Endometrium (tissue), 2 donors: Measurements from ENCODE around the gene UBE2E2.

Experiments used
- FAIRE-seq: peaks from 2 replicates; lab custom pipeline; 2012; peaks lifted over from hg19 to GRCh38; lab: Jason Lieb, UNC
- donor health status: control.
- donor health status: control.

Gene UBE2E2

DNA sequence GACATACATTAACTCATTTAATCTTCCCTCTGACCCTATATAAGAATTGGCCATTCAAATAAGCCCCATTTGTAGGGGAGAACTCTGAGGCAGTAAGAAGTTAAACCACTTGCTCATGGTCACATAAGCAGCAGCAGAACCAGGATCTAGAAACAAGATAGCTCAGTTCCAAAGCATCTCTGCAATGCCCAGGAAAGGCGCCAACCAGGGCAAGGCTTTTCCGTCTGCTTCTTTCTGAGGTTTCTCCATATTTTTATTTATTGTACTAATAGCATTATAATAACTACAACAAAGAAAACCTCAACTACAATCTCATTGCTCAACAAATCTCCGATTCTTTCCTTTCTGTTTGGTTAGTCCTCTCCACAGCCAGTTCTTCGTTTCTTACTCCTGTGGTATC, 4.3 kb upstream of the UBE2E2 start:
- no peak for FAIRE-seq

DNA sequence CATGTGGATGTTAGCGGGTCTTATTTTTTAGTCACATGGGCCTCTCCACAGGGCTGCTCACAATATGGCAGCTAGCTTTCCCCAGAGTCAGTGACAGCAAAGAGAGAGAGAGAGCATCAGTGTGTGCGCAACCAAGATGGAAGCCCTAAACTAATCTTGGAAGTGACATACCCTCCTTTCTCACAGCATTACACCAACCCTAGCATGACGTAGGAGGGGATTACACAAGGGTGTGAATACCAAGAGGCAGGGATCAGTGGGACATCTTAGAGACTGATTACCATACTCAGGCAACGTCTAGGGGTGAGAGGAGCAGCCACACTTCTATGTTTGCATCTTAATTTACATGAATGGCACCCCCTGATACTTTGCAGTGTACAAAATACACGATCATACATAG, 3.5 kb upstream of the UBE2E2 start:
- FAIRE-seq = no peak

DNA sequence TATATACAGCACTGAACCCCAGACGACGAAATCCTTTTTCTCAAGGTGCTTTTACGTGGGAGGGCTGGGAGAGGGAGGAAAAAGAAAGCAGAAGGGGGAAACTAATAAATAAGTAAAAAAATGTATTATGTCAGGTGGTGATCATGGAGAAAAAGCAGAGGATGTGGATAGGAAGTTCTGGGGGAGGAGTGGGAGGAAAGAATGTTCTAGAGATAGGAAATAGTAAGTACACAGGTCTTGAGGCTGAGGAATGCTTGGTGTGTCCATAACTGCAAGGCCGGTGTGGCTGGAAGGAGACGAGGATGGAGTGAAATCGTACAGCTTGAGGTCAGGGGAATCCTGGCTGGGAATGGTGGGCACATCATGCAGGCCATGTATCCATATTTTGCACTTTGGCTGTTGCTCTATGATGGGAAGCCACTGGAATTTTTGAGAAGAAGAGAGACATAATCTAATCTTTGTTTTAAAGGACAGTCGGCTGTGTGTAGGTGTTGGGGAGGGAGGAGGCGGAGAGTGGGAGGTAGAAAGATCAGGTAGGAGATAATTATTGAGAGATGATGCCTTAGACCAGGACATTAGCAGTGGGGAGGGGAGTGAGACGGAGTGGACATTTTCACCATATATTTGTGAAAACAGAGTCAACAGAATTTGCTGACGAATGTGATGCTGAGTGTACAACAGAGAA, 1.8 kb upstream of the UBE2E2 start:
- FAIRE-seq = no peak

- FAIRE-seq = no peak
Measured at GRCh38 chr3:23202203-23202920, 765 bp upstream of the UBE2E2 start.

DNA sequence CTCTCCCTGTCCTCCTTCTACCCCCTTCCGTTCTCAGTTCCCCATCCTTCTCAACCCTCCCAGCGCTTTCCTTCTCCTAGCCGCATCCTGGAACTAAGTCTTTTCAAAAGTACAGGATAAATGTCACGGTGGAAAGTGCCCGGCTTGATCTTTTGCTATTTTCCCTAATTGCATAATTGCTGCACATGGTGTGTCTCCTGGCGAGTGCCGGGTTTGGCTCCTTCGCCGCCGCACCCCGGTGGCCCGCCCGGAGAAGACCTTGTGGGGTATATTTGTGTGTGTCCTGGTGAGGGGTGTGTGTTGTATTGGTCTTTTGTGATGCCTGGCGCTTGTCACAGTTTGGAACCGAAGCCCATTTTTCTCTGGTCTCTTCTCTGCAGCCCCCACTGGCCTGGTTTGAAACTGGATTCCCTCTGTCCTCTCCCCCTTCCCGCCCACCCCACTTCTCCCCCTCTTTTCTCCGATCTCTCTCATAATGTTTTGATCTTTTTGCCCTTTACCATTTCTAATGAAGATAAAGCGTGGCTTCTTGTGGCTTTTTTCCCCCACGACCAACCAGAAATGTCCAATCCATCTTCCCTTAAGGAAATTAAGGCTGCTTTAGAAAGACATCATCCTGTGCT, 692 bp downstream of the UBE2E2 start:
- no peak for FAIRE-seq

DNA sequence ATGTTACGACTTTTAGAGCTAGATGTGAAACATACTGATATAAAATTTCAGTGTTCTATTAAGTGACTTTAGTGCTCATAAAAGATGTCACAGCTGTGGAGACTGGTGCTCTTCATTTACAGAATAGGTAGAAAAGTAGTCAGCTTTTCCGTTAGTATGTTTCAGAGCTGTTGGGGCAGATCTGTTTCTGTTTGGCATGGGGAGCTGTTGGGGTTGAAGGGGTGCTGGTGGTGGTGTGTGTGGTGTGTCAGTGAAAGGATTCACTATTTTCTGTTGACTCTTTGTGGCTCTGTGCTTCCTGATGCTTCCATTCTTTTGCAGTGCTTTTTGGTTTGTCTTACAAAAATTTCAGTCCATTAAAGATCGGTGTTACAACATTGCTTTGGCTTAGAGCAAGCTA, 3.2 kb downstream of the UBE2E2 start:
- FAIRE-seq = no peak

- FAIRE-seq = no peak
Measured at GRCh38 chr3:23209103-23209502, 6.0 kb downstream of the UBE2E2 start.

DNA sequence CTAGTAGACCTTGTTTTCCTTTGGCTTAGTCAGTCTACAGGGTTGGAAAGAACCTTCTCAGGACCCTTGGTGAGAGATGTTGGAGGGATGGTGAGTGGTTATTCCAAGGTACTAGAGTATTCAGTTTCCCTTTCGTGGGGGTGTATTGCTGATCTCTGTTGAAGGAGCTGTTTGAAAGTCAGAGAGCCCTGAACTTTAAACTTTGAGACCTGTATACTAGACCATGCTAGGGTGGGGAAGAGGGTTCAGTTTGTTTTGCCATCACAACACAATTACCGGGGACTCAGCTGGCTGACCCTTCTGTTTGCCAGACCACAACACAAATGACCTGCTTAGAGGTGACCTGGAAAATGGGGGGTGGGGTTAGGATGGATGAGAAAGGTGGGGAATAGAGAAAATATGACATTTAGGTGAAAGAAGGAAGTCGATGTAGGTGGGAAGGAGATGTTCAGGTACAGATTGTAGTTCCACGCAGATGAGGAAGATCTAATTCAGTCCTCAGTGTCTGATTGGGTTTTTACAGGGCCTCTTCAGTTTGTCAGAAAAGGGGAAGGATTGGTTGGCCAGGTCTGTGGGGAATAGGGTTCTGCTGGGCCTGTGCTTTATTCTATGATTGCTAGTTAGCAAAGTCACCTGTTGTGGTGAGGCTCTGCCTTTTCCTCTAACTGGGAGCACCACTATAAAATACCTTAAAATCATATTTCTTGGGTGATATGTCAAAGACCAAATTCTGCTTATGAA, 6.8 kb downstream of the UBE2E2 start:
- no peak for FAIRE-seq

DNA sequence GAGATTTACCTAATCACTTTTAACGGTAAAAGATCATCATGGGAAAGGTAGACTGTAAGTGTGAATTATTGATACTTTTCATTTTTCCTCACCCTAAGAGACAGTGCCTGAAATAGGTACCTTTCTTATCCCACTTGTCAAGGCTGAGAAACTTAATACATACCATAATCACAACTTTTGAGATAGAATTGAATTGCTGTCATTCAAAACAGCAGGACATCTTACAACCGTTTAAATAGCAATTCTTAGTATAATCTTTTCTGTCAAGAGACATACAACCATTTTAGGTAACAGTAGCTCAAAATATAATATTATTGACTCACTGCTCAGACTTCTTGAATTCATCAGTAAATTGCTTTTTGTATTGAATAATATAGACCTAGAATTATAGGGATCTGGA, 10.7 kb downstream of the UBE2E2 start:
- no peak for FAIRE-seq

DNA sequence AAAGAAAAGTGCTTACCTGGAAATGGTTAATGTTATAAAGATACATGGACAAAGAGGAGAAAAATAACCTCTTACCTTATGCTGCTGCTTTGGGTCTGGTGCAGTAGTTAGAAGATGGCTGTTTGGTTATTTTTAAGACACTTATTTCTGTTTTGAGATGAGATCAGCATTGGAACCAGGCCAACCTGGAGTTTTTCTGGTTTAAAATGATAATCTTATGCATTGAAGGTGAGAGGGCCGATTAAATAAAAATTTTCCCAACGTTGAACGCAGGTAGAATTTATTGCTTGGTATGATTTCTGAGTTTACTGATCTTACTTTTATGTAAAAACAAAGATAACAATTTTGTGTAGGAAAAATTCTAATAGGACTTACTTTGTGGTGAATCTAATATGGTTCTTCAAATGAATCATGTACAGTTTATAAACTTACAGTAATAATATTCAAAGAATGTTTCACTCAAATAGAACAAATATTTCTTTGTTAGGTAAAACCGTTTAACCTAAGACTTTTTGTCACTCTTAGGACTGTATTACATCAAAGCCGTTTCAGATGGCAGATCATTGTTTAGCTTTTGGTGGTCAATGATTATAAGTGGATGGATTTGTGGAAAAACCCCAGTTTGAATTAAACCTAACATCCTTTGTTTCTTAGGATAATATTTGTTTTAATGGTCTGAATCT, 14.9 kb downstream of the UBE2E2 start:
- FAIRE-seq = no peak

DNA sequence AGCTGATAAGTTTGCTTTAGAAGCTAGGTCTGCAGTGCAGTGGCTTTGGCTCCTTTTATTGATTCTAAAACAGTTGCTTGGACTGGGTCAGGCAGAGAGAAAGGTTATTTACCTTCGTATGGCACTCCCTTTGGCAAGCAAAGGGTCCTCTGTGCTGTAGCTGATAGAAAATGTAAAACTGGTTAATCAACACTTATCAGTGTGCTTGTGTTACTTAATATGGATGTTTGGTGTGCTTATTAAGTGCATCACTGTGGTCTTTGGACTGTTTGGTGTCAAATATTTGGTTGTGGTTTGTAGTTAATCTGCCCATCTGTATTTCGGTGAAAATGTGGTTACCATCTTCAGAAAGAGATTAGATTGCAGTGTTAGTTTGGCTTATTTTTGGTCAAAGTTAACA, 16.0 kb downstream of the UBE2E2 start:
- FAIRE-seq = no peak

DNA sequence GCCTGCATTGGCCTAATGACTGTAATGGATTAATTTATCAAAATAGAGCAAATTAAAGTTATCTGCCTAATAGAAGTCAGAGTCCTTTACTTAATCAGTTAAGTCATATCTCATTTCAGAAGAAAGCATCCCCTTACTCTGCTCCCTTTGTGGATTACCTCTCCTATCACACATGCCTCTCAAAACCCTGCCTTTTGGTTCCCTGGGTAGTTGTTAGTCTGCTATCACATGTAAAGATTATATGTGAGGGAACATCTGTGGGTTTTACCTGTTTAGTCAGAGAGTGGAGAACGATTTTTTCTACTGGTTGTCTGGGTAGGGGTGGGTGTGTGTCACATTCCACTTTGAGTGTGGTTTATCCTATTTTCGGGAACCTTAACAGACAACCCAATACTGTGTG, 16.4 kb downstream of the UBE2E2 start:
- FAIRE-seq = no peak

DNA sequence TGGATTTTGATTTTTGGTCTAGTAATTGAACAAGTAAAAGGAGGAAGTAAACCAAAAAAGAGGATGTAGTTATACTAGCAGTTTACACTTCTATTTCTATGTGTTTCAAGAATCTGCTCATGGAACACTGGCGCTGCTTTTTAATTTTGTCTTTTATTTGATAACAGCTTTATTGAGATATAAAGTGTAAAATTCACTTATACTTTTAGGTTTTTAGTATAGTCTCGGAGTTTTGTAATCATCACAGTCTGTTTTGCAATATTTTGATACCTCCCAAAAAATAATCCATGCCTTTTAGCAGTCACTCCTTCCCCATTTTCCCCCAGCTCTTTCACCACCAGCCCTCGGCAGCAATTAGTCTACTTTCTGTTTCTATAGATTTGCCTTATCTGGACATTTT, 18.0 kb downstream of the UBE2E2 start:
- FAIRE-seq = no peak

DNA sequence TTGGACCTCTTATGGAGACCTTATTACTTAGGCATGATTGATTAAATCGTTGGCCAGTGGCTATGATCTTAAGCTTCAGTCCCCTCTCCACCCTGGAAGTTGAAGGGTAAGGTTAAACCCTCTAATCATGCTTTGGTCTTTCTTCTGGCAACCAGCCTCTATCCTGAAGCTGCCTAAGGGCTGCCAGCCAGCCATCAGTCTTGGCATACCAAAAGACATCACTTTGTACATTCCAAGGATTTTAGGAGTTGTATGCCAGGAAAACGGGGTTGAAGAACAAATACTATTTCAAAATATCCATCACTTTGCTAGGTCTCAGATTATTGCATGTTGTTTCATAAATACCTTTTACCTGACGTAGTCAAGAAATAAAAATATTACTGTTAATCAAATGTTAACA, 28.9 kb downstream of the UBE2E2 start:
- FAIRE-seq = no peak

GRCh38 chr3:23232854-23233253, 29.7 kb downstream of the UBE2E2 start:
- FAIRE-seq = no peak

GRCh38 chr3:23235264-23235663, 32.1 kb downstream of the UBE2E2 start:
- FAIRE-seq = no peak

DNA sequence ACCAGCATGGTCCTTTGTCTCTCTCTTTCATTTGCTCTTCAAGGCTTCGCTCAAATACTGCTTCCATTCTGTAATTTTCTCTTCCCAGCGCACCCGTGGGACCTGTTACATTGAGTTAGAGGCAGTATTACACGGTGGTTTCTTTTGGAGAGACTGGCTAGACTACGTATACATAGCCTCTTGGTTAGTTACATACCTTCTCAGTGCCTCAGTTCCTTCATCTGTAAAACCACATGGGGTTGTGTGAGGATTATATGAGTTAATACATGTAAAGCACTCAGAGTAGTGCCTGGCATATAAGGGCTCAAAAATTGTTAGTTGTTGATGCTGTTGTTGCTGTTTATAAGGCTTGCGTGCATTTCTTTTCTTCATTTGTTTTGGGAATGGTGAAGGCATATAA, 33.8 kb downstream of the UBE2E2 start:
- FAIRE-seq = no peak

- no peak for FAIRE-seq
Measured at GRCh38 chr3:23238156-23238555, 35.0 kb downstream of the UBE2E2 start.

DNA sequence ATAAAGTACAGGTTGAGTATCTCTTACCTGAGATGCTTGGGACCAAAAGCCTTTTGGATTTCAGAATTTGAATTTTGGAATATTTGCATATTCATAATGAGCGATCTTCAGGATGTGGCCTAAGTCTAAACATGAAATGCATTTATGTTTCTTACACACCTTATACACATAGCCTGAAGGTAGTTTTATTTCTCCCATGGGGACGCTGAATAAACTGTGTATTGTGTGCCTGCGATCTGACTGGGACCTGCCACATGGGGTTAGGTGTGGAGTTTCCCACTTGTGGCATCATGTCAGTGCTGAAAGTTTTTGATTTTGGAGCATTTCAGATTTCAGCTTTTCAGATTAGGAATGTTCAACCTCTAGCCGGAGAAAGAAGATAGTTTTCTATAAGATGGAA, 35.5 kb downstream of the UBE2E2 start:
- FAIRE-seq = no peak

DNA sequence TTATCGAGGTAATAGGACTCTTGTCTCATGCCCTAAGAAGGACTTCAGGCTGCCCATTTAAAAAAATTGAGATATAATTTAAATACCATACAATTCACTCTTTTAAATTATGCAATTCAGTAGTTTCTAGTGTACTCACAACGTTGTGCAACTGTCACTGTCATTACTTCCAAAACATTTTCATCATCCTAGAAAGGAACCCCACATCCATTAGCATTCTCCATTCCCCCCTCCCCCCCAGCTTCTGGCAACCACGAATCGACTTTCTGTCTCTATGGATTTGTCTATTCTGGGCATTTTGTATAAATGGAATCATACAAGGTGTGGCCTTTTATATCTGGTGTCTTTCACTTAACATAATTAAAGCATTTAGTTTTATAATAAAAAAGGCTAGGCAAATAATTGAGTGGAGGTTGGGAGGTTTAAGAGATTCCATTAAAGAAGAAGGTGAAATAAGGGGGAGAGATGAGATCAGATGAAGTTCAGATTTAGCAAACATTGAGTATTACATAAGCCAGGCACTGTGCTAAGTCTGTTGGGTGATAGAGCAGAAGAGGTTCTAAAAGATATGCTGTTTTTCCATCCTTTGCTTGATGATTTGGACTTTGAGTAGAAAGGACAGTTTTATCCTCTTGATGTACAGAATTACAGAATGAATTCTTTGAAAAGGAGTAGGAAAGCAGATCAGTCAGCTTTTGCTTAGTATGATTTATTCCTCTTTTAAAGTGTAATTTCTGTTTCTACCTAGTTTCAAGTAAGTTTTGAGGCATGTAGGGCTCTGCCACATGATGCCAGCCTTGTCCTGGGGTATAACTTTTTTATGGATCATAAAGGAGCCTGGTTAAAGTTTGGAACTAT, 36.3 kb downstream of the UBE2E2 start:
- no peak for FAIRE-seq

- no peak for FAIRE-seq
Measured at GRCh38 chr3:23240171-23240785, 37.2 kb downstream of the UBE2E2 start.
